Mucosa of stomach (tissue), 1 donor: ENCODE data around the gene CNOT1.
"Not testable (repeated sequence)": the region's sequence is repeated elsewhere in the genome, so short reads cannot be mapped to it uniquely, and the experiment has no call there.

Experiments
- H3K27me3 ChIP-seq: one replicate; pipeline ENCODE4 v1.7.0; 2013; ENCODE audit warnings: mild to moderate bottlenecking, low read length; ENCODE audit not compliant: control insufficient read depth, insufficient read depth
- H3K36me3 ChIP-seq: one replicate; pipeline ENCODE4 v1.7.0; 2013; ENCODE audit warnings: low read length; ENCODE audit not compliant: control insufficient read depth, insufficient read depth
- H3K4me1 ChIP-seq: one replicate; pipeline ENCODE4 v1.7.0; 2013; ENCODE audit warnings: mild to moderate bottlenecking, low read length; ENCODE audit not compliant: control insufficient read depth, insufficient read depth
- H3K4me3 ChIP-seq: one replicate; pipeline ENCODE4 v1.7.0; 2013; ENCODE audit warnings: low read length
- H3K9ac ChIP-seq: one replicate; pipeline ENCODE4 v1.7.0; 2013; ENCODE audit warnings: mild to moderate bottlenecking, low read length, moderate library complexity
- H3K9me3 ChIP-seq: one replicate; pipeline ENCODE4 v1.7.0; 2013; ENCODE audit warnings: mild to moderate bottlenecking, low read length, moderate library complexity; ENCODE audit not compliant: control insufficient read depth
- donor health status: Pancreatic carcinoma.

CNOT1 gene

GRCh38 chr16:58589326-58589905 lies 40.2 kb downstream of the CNOT1 start:
- no peaks in the 10 kb centered on the region for H3K4me1 ChIP-seq
- H3K9ac ChIP-seq = no peak overlapping the region
- H3K36me3 ChIP-seq = peaks cover 9% of the 10 kb centered on the region
- H3K9me3 ChIP-seq = no peaks in the 10 kb centered on the region
- H3K27me3 ChIP-seq = no peaks in the 10 kb centered on the region
- no peak overlapping the region for H3K4me3 ChIP-seq

- Histone ChIP-seq H3K27me3 (no peaks in the 10 kb centered on the region), H3K9me3 (no peaks in the 10 kb centered on the region), H3K36me3 (peaks cover 11% of the 10 kb centered on the region), H3K4me1 (no peaks in the 10 kb centered on the region), H3K4me3 (no peak overlapping the region), H3K9ac (no peak overlapping the region)
Measured at GRCh38 chr16:58588406-58588805, 41.2 kb downstream of the CNOT1 start.

- Histone ChIP-seq H3K9ac (no peak overlapping the region), H3K36me3 (peaks cover 11% of the 10 kb centered on the region), H3K4me1 (no peaks in the 10 kb centered on the region)
Measured at GRCh38 chr16:58586340-58587030, 43.1 kb downstream of the CNOT1 start.

GRCh38 chr16:58584831-58585505 lies 44.7 kb downstream of the CNOT1 start:
- Histone ChIP-seq H3K9ac (no peak overlapping the region), H3K27me3 (no peaks in the 10 kb centered on the region), H3K36me3 (peaks cover 11% of the 10 kb centered on the region), H3K4me3 (no peak overlapping the region), H3K9me3 (no peaks in the 10 kb centered on the region), H3K4me1 (no peaks in the 10 kb centered on the region)

More at GRCh38 chr16:58586340-58587030, 43.1 kb downstream of the CNOT1 start:
- no peak overlapping the region for H3K4me3 ChIP-seq
- no peaks in the 10 kb centered on the region for H3K9me3 ChIP-seq
- H3K27me3 ChIP-seq = no peaks in the 10 kb centered on the region

GRCh38 chr16:58582971-58583765 lies 46.5 kb downstream of the CNOT1 start:
- H3K4me1 ChIP-seq = no peaks in the 10 kb centered on the region
- H3K9ac ChIP-seq = no peak overlapping the region
- no peaks in the 10 kb centered on the region for H3K27me3 ChIP-seq
- H3K9me3 ChIP-seq = no peaks in the 10 kb centered on the region
- peaks cover 10% of the 10 kb centered on the region for H3K36me3 ChIP-seq
- no peak overlapping the region for H3K4me3 ChIP-seq

GRCh38 chr16:58582133-58582532 lies 47.5 kb downstream of the CNOT1 start:
- no peaks in the 10 kb centered on the region for H3K27me3 ChIP-seq
- H3K4me1 ChIP-seq = no peaks in the 10 kb centered on the region
- peaks cover 10% of the 10 kb centered on the region for H3K36me3 ChIP-seq
- no peak overlapping the region for H3K9ac ChIP-seq
- no peaks in the 10 kb centered on the region for H3K9me3 ChIP-seq
- H3K4me3 ChIP-seq = no peak overlapping the region

- H3K36me3 ChIP-seq = peaks cover 12% of the 10 kb centered on the region
- H3K4me3 ChIP-seq = no peak overlapping the region
- no peaks in the 10 kb centered on the region for H3K9me3 ChIP-seq
- no peaks in the 10 kb centered on the region for H3K4me1 ChIP-seq
- no peaks in the 10 kb centered on the region for H3K27me3 ChIP-seq
- H3K9ac ChIP-seq = no peak overlapping the region
Measured at GRCh38 chr16:58579587-58579986, 50.0 kb downstream of the CNOT1 start.

GRCh38 chr16:58578642-58579041 lies 51.0 kb downstream of the CNOT1 start:
- H3K4me3 ChIP-seq = no peak overlapping the region
- no peaks in the 10 kb centered on the region for H3K27me3 ChIP-seq
- no peak overlapping the region for H3K9ac ChIP-seq
- no peaks in the 10 kb centered on the region for H3K4me1 ChIP-seq
- no peaks in the 10 kb centered on the region for H3K9me3 ChIP-seq
- H3K36me3 ChIP-seq = peaks cover 9% of the 10 kb centered on the region

- H3K36me3 ChIP-seq = peaks cover 9% of the 10 kb centered on the region
- H3K4me3 ChIP-seq = no peak overlapping the region
- H3K27me3 ChIP-seq = no peaks in the 10 kb centered on the region
- no peaks in the 10 kb centered on the region for H3K4me1 ChIP-seq
- no peak overlapping the region for H3K9ac ChIP-seq
- no peaks in the 10 kb centered on the region for H3K9me3 ChIP-seq
Measured at GRCh38 chr16:58577141-58577540, 52.5 kb downstream of the CNOT1 start.

- H3K36me3 ChIP-seq = peaks cover 9% of the 10 kb centered on the region
- H3K9ac ChIP-seq = no peak overlapping the region
- no peak overlapping the region for H3K4me3 ChIP-seq
- H3K9me3 ChIP-seq = no peaks in the 10 kb centered on the region
- no peaks in the 10 kb centered on the region for H3K27me3 ChIP-seq
- H3K4me1 ChIP-seq = no peaks in the 10 kb centered on the region
Measured at GRCh38 chr16:58574895-58575294, 54.7 kb downstream of the CNOT1 start.

GRCh38 chr16:58565697-58566096 lies 63.9 kb downstream of the CNOT1 start:
- H3K27me3 ChIP-seq, H3K4me3 ChIP-seq, H3K36me3 ChIP-seq, H3K9me3 ChIP-seq, H3K4me1 ChIP-seq, H3K9ac ChIP-seq: not testable (repeated sequence)

- Histone ChIP-seq H3K9ac (no peak overlapping the region), H3K27me3 (no peaks in the 10 kb centered on the region), H3K4me3 (no peak overlapping the region), H3K4me1 (no peaks in the 10 kb centered on the region), H3K36me3 (peaks cover 6% of the 10 kb centered on the region), H3K9me3 (no peaks in the 10 kb centered on the region)
Measured at GRCh38 chr16:58563775-58564174, 65.9 kb downstream of the CNOT1 start.
